Vagina (tissue), 2 donors: ENCODE data around the gene PIKFYVE. TPM values are rescaled to one million over a fixed set of nuclear protein-coding genes. Genes with fewer than 3 reads are reported as not detected.

ENCODE experiments used
- DNase-seq, 2 donors: peaks; one replicate each; pipeline ENCODE4 v3.0.0-alpha.2; 2017; ENCODE audit errors: extremely low spot score in 2 of 2
- H3K27ac ChIP-seq: fragments of 200-600 bp; sonication (generic); one replicate; pipeline ENCODE4 v1.5.1; 2019
- H3K27me3 ChIP-seq: fragments of 200-600 bp; sonication (generic); one replicate; pipeline ENCODE4 v1.5.1; 2019
- H3K36me3 ChIP-seq, 2 donors: fragments of 200-600 bp; sonication (generic); one replicate each; pipeline ENCODE4 v1.5.1; 2017 to 2019
- H3K4me1 ChIP-seq: fragments of 200-600 bp; sonication (generic); one replicate; pipeline ENCODE4 v1.5.1; 2019
- H3K4me3 ChIP-seq, 2 donors: fragments of 200-600 bp; sonication (generic); 1 replicate in 1 of 2; 2 replicates in 1 of 2; pipeline ENCODE4 v1.5.1; 2016 to 2019
- H3K9me3 ChIP-seq: fragments of 200-600 bp; sonication (generic); one replicate; pipeline ENCODE4 v1.5.1; 2019
- POLR2A ChIP-seq, 2 donors: fragments of 450-650 bp; IDR thresholded peaks; one replicate each; pipeline ENCODE4 v1.6.1; 2017; ENCODE audit warnings: antibody characterized with exemption in 2 of 2, mild to moderate bottlenecking in 2 of 2, moderate library complexity in 2 of 2
- POLR2AphosphoS5 ChIP-seq, 2 donors: sonication (generic); formaldehyde crosslinking; IDR thresholded peaks; one replicate each; pipeline ENCODE4 v1.9.0; 2017; ENCODE audit warnings: antibody characterized with exemption in 2 of 2, mild to moderate bottlenecking in 2 of 2, low read depth in 1 of 2; ENCODE audit not compliant: insufficient read depth in 1 of 2
- intact Hi-C: fragments of 100-400 bp; cut with DNase I; formaldehyde crosslinking; loops from one replicate; pipeline ENCODE4 v1.15.1; 2023
- total RNA-seq: library from RNA; depleted of rRNA; stranded (reverse); fragments of >200 nt; gene quantifications from one replicate; pipeline ENCODE4 v1.2.3, GENCODE V29; 2016
- TF ChIP-seq, protein P1 (sequence below), 3 experiments: fragments of 450-650 bp in 2 of 3; fragments of 200-600 bp in 1 of 3; sonication (generic) in 1 of 3; IDR thresholded peaks; one replicate each; pipeline ENCODE4 v1.5.1; 2017 to 2019; ENCODE audit warnings: antibody characterized with exemption in 3 of 3, mild to moderate bottlenecking in 2 of 3, moderate library complexity in 2 of 3

The PIKFYVE gene
- total RNA-seq, 1 donor from 2014 or later: 18.7 TPM

DNA sequence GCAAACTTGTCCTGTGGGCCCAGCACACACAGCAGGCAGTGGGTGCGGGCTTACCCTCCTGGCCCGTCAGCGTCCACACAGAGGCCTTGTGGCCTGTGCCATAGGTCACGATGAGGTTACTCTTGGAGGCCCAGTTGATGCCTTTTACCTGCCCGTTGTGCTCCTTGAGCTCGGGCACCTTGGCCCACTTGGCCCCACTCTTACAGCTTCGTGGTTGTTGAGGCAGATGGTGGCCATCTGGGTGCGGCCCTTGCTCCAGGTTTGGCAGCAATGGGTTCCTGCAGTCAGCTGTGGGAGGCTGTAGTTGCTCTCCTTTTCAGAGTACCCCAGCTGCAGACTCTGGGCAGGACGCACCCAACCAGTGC, 95.0 kb downstream of the PIKFYVE start:
- H3K27ac ChIP-seq: no peak overlapping the region
- no peaks in the 10 kb centered on the region for H3K27me3 ChIP-seq
- no peak overlapping the region for H3K4me3 ChIP-seq
- no peak for DNase-seq
- H3K4me1 ChIP-seq: peaks cover 9% of the 10 kb centered on the region
- no peaks in the 10 kb centered on the region for H3K36me3 ChIP-seq
- TF ChIP-seq, protein P1, sequence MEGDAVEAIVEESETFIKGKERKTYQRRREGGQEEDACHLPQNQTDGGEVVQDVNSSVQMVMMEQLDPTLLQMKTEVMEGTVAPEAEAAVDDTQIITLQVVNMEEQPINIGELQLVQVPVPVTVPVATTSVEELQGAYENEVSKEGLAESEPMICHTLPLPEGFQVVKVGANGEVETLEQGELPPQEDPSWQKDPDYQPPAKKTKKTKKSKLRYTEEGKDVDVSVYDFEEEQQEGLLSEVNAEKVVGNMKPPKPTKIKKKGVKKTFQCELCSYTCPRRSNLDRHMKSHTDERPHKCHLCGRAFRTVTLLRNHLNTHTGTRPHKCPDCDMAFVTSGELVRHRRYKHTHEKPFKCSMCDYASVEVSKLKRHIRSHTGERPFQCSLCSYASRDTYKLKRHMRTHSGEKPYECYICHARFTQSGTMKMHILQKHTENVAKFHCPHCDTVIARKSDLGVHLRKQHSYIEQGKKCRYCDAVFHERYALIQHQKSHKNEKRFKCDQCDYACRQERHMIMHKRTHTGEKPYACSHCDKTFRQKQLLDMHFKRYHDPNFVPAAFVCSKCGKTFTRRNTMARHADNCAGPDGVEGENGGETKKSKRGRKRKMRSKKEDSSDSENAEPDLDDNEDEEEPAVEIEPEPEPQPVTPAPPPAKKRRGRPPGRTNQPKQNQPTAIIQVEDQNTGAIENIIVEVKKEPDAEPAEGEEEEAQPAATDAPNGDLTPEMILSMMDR (IDR thresholded peaks at IDR 0.05): no peak
- no peak for TF ChIP-seq POLR2AphosphoS5 (IDR thresholded peaks at IDR 0.05; ENCODE audit: insufficient read depth in 1 of 2, low read depth in 1 of 2)
- no peak for TF ChIP-seq POLR2A (IDR thresholded peaks at IDR 0.05)
- H3K9me3 ChIP-seq: no peaks in the 10 kb centered on the region
- intact Hi-C loops: no loop called here

DNA sequence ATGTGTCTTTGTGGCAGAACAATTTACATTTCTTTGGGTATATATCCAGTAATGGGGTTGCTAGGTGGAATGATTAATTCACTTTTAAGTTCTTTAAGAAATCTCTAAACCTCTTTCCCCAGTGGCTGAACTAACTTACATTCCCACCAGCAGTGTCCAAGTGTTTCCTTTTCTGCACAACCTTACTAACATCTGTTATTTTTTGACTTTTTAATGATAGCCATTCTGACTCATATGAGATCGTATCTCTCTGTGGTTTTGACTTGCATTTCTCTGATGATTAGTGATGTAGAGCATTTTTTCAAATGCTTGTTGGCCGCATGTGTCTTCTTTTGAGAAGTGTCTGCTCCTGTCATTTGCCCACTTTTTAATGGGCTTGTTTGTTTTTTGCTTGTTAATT, 97.4 kb downstream of the PIKFYVE start:
- no peak for DNase-seq
- Histone ChIP-seq H3K27ac (no peak overlapping the region), H3K4me1 (no peaks in the 10 kb centered on the region), H3K27me3 (no peaks in the 10 kb centered on the region), H3K9me3 (no peaks in the 10 kb centered on the region), H3K4me3 (no peak overlapping the region), H3K36me3 (no peaks in the 10 kb centered on the region)
- intact Hi-C loops: no loop called here
- TF ChIP-seq POLR2AphosphoS5 (IDR thresholded peaks at IDR 0.05; ENCODE audit: insufficient read depth in 1 of 2, low read depth in 1 of 2) (no peak), POLR2A (IDR thresholded peaks at IDR 0.05) (no peak)
- TF ChIP-seq, protein P1 (IDR thresholded peaks at IDR 0.05): no peak

DNA sequence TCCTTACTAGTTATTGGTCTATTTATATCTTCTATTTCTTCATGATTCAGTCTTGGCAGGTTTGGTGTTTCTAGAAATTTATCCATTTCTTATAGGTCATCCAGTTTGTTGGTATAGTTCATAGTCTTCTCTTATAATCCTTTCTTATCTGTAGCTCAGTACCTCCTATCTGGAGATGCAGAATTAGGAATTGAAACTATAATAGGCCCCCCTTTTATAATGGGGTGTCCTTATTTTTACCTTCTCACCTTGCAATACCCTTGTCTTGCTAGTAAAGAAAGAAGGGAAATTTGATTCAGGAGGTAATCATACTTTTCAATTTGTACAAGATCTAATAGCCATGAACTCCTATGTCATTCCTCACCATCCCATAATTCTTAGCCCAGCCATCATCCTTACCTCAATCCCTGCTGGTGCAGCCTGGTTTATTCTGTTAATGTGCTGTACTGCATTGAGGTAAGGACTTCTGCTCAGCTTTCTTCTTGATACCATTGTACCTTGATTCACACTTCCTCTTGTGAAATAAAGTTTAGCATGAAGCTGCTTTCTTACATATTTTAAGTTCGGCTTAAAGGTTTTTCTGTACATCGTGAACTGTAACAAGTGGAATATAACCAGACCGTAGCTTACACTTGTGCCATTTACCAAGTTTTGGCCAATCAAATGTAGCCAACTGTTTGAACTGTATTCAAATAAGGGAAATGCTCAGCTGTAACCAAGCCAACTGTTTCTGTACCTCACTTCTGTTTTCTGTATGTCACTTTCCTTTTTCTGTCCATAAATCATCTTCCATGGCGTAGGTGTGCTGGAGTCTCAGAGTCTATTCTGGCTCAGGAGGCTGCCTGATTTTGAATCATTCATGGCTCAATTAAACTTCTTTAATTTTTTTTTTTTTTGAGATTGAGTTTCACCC, 100.4 kb downstream of the PIKFYVE start:
- Histone ChIP-seq H3K4me3 (no peak overlapping the region), H3K27me3 (no peaks in the 10 kb centered on the region), H3K36me3 (no peaks in the 10 kb centered on the region), H3K27ac (no peak overlapping the region), H3K9me3 (no peaks in the 10 kb centered on the region), H3K4me1 (no peaks in the 10 kb centered on the region)
- DNase-seq: no peak
- intact Hi-C loops: no loop called here
- TF ChIP-seq POLR2A (IDR thresholded peaks at IDR 0.05) (no peak), POLR2AphosphoS5 (IDR thresholded peaks at IDR 0.05; ENCODE audit: insufficient read depth in 1 of 2, low read depth in 1 of 2) (no peak)
- TF ChIP-seq, protein P1 (IDR thresholded peaks at IDR 0.05): no peak

DNA sequence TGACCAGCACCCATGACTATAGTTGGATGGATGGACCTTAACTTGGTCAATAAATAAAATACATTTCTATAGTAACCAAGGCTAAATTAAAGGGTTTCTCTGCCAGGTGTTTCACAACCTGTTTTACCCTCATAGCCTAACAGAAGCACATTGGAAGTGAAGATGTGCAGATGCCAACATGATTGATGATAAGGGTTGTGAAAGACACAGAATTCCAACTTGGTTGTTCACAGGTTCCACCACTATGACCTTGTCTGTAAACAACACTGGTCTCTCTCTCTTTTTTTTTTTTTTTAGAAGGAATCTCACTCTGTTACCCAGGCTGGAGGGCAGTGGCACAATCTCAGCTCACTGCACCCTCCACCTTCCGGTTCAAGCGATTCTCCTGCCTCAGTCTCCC, 103.0 kb downstream of the PIKFYVE start:
- intact Hi-C loops: no loop called here
- no peak overlapping the region for H3K27ac ChIP-seq
- TF ChIP-seq, protein P1 (IDR thresholded peaks at IDR 0.05): no peak
- TF ChIP-seq POLR2A (IDR thresholded peaks at IDR 0.05): no peak
- TF ChIP-seq POLR2AphosphoS5 (IDR thresholded peaks at IDR 0.05; ENCODE audit: insufficient read depth in 1 of 2, low read depth in 1 of 2): no peak
- H3K4me3 ChIP-seq: no peak overlapping the region
- no peaks in the 10 kb centered on the region for H3K36me3 ChIP-seq
- DNase-seq: no peak
- H3K9me3 ChIP-seq: no peaks in the 10 kb centered on the region
- H3K27me3 ChIP-seq: no peaks in the 10 kb centered on the region
- no peaks in the 10 kb centered on the region for H3K4me1 ChIP-seq
